Skeletal muscle satellite cell (primary cell): Measurements from ENCODE around the gene GRID1.

Experiments used
- H3K27me3 ChIP-seq: 2 replicates; pipeline ENCODE4 v1.7.0; 2013; ENCODE audit warnings: low read length; ENCODE audit not compliant: control insufficient read depth, insufficient read depth
- H3K36me3 ChIP-seq: 2 replicates; pipeline ENCODE4 v1.7.0; 2013; ENCODE audit warnings: mild to moderate bottlenecking, control low read depth, low read length; ENCODE audit not compliant: insufficient read depth
- H3K4me1 ChIP-seq: 2 replicates; pipeline ENCODE4 v1.7.0; 2013; ENCODE audit warnings: low read length; ENCODE audit not compliant: control insufficient read depth, insufficient read depth
- H3K4me2 ChIP-seq: 2 replicates; pipeline ENCODE4 v1.7.0; 2013; ENCODE audit warnings: mild to moderate bottlenecking, low read length
- H3K4me3 ChIP-seq: 2 replicates; pipeline ENCODE4 v1.7.0; 2013; ENCODE audit warnings: low read length
- H3K9ac ChIP-seq: 2 replicates; pipeline ENCODE4 v1.7.0; 2013; ENCODE audit warnings: mild to moderate bottlenecking, low read depth, low read length, moderate library complexity
- H3K9me3 ChIP-seq: replicated peaks from 2 replicates; pipeline ENCODE4 v1.7.0; 2013; ENCODE audit warnings: mild to moderate bottlenecking, control low read depth, low read length

GRID1 gene

GRCh38 chr10:86066696-86067095 lies 299.9 kb downstream of the GRID1 start:
- no peak overlapping the region for H3K4me2 ChIP-seq
- no peaks in the 10 kb centered on the region for H3K36me3 ChIP-seq
- H3K27me3 ChIP-seq, result no peaks in the 10 kb centered on the region
- no peaks in the 10 kb centered on the region for H3K9me3 ChIP-seq
- no peak overlapping the region for H3K9ac ChIP-seq
- no peak overlapping the region for H3K4me3 ChIP-seq
- no peaks in the 10 kb centered on the region for H3K4me1 ChIP-seq

DNA sequence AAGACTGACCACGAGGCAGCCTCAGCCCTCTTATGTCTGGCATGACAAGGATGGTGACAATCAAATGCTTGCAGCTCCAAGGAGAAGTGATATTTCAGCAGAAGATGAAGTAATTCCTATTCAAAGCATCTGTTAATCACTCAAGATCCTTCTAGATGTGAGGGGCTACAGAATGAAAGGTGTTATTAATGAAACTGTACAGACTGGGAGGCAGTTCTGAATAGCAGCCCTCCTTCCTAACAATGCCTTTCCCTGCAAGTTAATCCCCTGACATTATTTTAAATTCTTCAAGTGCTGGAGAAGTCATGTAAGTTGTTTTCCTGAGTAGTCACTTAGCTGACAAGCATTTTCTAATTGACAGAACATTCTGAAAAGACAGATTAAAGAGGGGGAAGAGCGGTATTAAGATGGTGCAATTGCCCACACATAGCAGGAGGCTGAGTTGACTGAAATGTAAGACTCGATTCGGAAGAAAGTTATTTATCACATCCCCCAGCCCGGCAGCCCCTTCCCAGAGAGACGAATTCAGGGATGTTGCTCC lies 300.8 kb downstream of the GRID1 start:
- Histone ChIP-seq H3K9ac (no peak overlapping the region), H3K27me3 (no peaks in the 10 kb centered on the region), H3K9me3 (no peaks in the 10 kb centered on the region), H3K36me3 (no peaks in the 10 kb centered on the region), H3K4me2 (no peak overlapping the region), H3K4me3 (no peak overlapping the region), H3K4me1 (no peaks in the 10 kb centered on the region)

DNA sequence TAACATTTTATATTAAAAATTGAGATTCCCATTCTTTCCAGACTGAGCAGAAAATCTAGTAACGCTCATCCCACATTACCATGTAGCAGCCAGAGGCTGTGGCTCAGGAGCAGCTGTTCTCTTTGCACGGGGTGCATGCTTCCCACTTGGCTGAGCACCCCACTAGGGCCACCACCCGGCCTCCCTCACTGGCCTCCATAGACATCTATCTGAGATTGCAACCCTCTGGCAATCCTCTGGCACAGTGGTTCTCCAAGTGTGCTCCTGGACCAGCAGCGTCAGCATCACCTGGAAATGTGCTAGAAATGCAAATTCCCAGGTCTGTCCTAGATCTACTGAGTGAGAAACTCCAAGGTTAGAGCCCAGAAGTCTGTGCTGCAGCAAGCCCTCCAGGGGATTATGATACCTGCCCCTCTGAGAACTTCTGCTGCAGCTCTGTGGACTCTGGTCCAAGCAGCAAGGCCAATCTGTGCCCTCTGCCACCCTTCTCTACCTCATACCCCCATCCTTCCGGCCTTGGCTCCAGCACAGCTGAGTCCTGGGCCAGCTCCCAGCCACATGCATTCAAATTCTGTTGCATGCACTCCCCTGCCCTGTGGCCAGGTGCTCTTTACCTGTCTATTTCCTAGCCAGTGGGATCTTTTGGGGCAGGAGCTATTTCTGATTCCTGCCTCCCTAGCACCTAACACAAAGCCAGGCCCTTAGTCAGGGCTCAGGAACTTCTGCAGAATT lies 301.5 kb downstream of the GRID1 start:
- no peaks in the 10 kb centered on the region for H3K36me3 ChIP-seq
- H3K4me3 ChIP-seq, result no peak overlapping the region
- H3K4me2 ChIP-seq, result no peak overlapping the region
- H3K9ac ChIP-seq, result no peak overlapping the region
- no peaks in the 10 kb centered on the region for H3K9me3 ChIP-seq
- no peaks in the 10 kb centered on the region for H3K4me1 ChIP-seq
- no peaks in the 10 kb centered on the region for H3K27me3 ChIP-seq

- H3K36me3 ChIP-seq, result no peaks in the 10 kb centered on the region
- no peak overlapping the region for H3K4me2 ChIP-seq
- no peaks in the 10 kb centered on the region for H3K27me3 ChIP-seq
- no peak overlapping the region for H3K4me3 ChIP-seq
- no peaks in the 10 kb centered on the region for H3K9me3 ChIP-seq
- no peaks in the 10 kb centered on the region for H3K4me1 ChIP-seq
- H3K9ac ChIP-seq, result no peak overlapping the region
Observed at GRCh38 chr10:86064219-86064618, 302.4 kb downstream of the GRID1 start.

DNA sequence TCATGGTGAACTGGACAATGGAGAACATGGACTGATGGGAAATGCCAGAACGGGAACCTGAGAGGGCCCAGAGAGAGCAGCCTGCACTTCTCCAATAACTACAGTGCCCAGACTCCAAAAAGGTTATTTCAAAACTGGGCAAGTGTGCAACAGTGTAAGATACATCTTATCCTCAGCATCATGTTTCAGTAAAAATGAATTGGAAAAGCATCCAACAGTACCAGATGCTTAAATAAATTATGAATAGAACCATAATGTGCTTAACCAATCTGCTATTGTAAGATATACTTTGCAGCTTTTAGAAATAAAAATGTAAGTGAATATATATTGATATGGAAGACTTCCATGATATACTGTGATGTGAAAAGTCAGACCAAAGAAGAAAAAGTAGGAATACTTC lies 303.3 kb downstream of the GRID1 start:
- Histone ChIP-seq H3K9ac (no peak overlapping the region), H3K4me1 (no peaks in the 10 kb centered on the region), H3K4me2 (no peak overlapping the region), H3K4me3 (no peak overlapping the region), H3K27me3 (no peaks in the 10 kb centered on the region), H3K9me3 (no peaks in the 10 kb centered on the region), H3K36me3 (no peaks in the 10 kb centered on the region)

DNA sequence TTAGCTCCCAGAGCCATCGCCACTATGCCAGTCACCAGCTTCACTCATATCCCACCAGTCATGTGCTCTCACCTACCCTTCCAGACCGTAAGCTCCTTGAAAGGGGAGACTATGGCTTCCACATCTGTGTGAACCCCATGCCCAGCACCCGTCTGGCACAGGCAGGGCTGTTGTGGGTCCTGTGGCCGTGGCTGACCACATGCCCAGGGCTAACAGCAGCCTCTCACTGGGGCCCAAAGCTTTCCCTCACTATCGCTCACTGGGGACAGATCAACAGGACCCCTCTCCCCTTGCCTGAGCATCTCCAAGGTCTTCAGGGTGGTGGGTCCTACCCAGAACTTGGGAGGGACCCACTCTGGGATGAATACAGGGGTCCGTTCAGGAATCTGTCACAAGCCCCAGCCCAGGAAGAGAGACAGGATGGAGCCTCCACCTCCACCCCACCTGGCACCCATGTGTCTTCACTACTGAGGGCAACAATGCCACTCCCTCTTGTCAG lies 303.9 kb downstream of the GRID1 start:
- Histone ChIP-seq H3K4me2 (no peak overlapping the region), H3K9me3 (no peaks in the 10 kb centered on the region), H3K36me3 (no peaks in the 10 kb centered on the region), H3K9ac (no peak overlapping the region), H3K4me1 (no peaks in the 10 kb centered on the region), H3K27me3 (no peaks in the 10 kb centered on the region), H3K4me3 (no peak overlapping the region)

GRCh38 chr10:86062198-86062550 lies 304.4 kb downstream of the GRID1 start:
- Histone ChIP-seq H3K9me3 (no peaks in the 10 kb centered on the region), H3K27me3 (no peaks in the 10 kb centered on the region), H3K4me2 (no peak overlapping the region), H3K4me3 (no peak overlapping the region), H3K36me3 (no peaks in the 10 kb centered on the region), H3K9ac (no peak overlapping the region), H3K4me1 (no peaks in the 10 kb centered on the region)

- no peak overlapping the region for H3K4me2 ChIP-seq
- no peaks in the 10 kb centered on the region for H3K9me3 ChIP-seq
- no peaks in the 10 kb centered on the region for H3K27me3 ChIP-seq
- no peak overlapping the region for H3K9ac ChIP-seq
- H3K4me1 ChIP-seq, result no peaks in the 10 kb centered on the region
- H3K4me3 ChIP-seq, result no peak overlapping the region
- H3K36me3 ChIP-seq, result no peaks in the 10 kb centered on the region
Observed at GRCh38 chr10:86061278-86062197, 305.1 kb downstream of the GRID1 start.

GRCh38 chr10:86060386-86061277 lies 306.0 kb downstream of the GRID1 start:
- Histone ChIP-seq H3K9me3 (no peaks in the 10 kb centered on the region), H3K4me3 (no peak overlapping the region), H3K36me3 (no peaks in the 10 kb centered on the region), H3K9ac (no peak overlapping the region), H3K4me2 (no peak overlapping the region), H3K27me3 (no peaks in the 10 kb centered on the region), H3K4me1 (no peaks in the 10 kb centered on the region)

DNA sequence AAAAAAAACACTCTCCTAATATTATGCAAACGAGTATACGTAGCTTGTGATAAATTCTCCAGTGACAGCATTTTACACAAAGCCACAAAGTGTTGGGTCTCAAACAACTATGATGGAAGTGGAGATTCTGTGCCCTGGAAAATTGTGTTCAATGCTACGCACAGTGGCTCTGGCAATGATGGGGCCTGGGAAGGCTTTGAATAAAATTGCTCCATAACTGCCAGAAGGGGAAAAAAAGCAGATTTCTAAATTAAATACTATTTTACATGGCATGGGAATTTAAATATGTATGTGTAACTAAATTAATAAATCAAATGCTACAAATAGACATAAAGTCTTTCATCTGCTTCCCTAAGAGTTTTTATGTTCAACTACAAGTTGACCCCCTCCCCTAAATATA lies 306.7 kb downstream of the GRID1 start:
- H3K4me1 ChIP-seq, result no peaks in the 10 kb centered on the region
- no peak overlapping the region for H3K9ac ChIP-seq
- H3K27me3 ChIP-seq, result no peaks in the 10 kb centered on the region
- H3K36me3 ChIP-seq, result no peaks in the 10 kb centered on the region
- H3K4me2 ChIP-seq, result no peak overlapping the region
- peaks cover 2% of the 10 kb centered on the region for H3K9me3 ChIP-seq
- no peak overlapping the region for H3K4me3 ChIP-seq

- Histone ChIP-seq H3K9ac (no peak overlapping the region), H3K4me1 (no peaks in the 10 kb centered on the region), H3K9me3 (peaks cover 4% of the 10 kb centered on the region), H3K36me3 (no peaks in the 10 kb centered on the region), H3K4me2 (no peak overlapping the region), H3K27me3 (no peaks in the 10 kb centered on the region), H3K4me3 (no peak overlapping the region)
Observed at GRCh38 chr10:86058964-86059363, 307.6 kb downstream of the GRID1 start.
